MM.1S (cell line): Measurements from ENCODE around the gene TIMP2.
"Not testable (repeated sequence)": the region's sequence is repeated elsewhere in the genome, so short reads cannot be mapped to it uniquely, and the experiment has no call there.

Source experiments
- DNase-seq: peaks from one replicate; pipeline ENCODE4 v3.0.0-alpha.2; 2015
- H2AFZ ChIP-seq: fragments of 300-600 bp; sonication (generic); 2 replicates; pipeline ENCODE4 v1.6.0; 2016; ENCODE audit warnings: antibody characterized with exemption, low read length
- H3F3A ChIP-seq: fragments of 300-600 bp; sonication (generic); 2 replicates; pipeline ENCODE4 v1.6.1; 2016; ENCODE audit warnings: mild to moderate bottlenecking, antibody characterized with exemption, low read length, moderate library complexity, mixed read lengths; ENCODE audit not compliant: insufficient read depth
- H3K27ac ChIP-seq: fragments of 300-600 bp; sonication (generic); 2 replicates; pipeline ENCODE4 v1.5.1; 2016; ENCODE audit warnings: mild to moderate bottlenecking, low read length
- H3K27me3 ChIP-seq: fragments of 300-600 bp; sonication (generic); replicated peaks from 2 replicates; pipeline ENCODE4 v1.6.0; 2016; ENCODE audit warnings: low read length; ENCODE audit not compliant: insufficient read depth
- H3K36me3 ChIP-seq: fragments of 300-600 bp; sonication (generic); replicated peaks from 2 replicates; pipeline ENCODE4 v1.6.1; 2016; ENCODE audit warnings: mild to moderate bottlenecking, low read length, mixed read lengths; ENCODE audit not compliant: insufficient read depth
- H3K4me1 ChIP-seq: fragments of 300-600 bp; sonication (generic); 2 replicates; pipeline ENCODE4 v1.6.1; 2016; ENCODE audit warnings: low read length, mixed read lengths
- H3K4me2 ChIP-seq: fragments of 300-600 bp; sonication (generic); 2 replicates; pipeline ENCODE4 v1.6.0; 2016; ENCODE audit warnings: low read depth, low read length
- H3K4me3 ChIP-seq: fragments of 300-600 bp; sonication (generic); 2 replicates; pipeline ENCODE4 v1.5.1; 2016; ENCODE audit warnings: low read length, mixed read lengths
- H3K79me2 ChIP-seq: fragments of 300-600 bp; sonication (generic); 2 replicates; pipeline ENCODE4 v1.6.1; 2016; ENCODE audit warnings: mixed run types, low read length, mixed read lengths
- H3K9ac ChIP-seq: fragments of 300-600 bp; sonication (generic); 2 replicates; pipeline ENCODE4 v1.6.1; 2016; ENCODE audit warnings: low read length, mixed read lengths
- H3K9me2 ChIP-seq: fragments of 300-600 bp; sonication (generic); replicated peaks from 2 replicates; pipeline ENCODE4 v1.6.1; 2016; ENCODE audit warnings: mild to moderate bottlenecking, low read length, mixed read lengths; ENCODE audit not compliant: insufficient read depth
- H3K9me3 ChIP-seq: fragments of 300-600 bp; sonication (generic); replicated peaks from 2 replicates; pipeline ENCODE4 v1.6.1; 2016; ENCODE audit warnings: mild to moderate bottlenecking, low read length, mixed read lengths; ENCODE audit not compliant: insufficient read depth
- H4K20me1 ChIP-seq: fragments of 300-600 bp; sonication (generic); 2 replicates; pipeline ENCODE4 v1.6.1; 2016; ENCODE audit warnings: mild to moderate bottlenecking, low read length, moderate library complexity, mixed read lengths; ENCODE audit not compliant: insufficient read depth
- CTCF ChIP-seq: fragments of 300-600 bp; sonication (generic); IDR thresholded peaks from 2 replicates; pipeline ENCODE4 v1.5.1; 2016; ENCODE audit warnings: antibody characterized with exemption, low read length, mixed read lengths
- EZH2 ChIP-seq: fragments of 300-600 bp; sonication (generic); optimal IDR thresholded peaks from 2 replicates; pipeline ENCODE3; 2017; ENCODE audit warnings: low read depth, mild to moderate bottlenecking, antibody characterized with exemption, low read length, mixed read lengths
- EZH2phosphoT487 ChIP-seq: fragments of 300-600 bp; sonication (generic); IDR thresholded peaks from 2 replicates; pipeline ENCODE4 v1.6.1; 2018; ENCODE audit warnings: antibody characterized with exemption, low read length

TIMP2 gene

GRCh38 chr17:78892062-78892456, 33.1 kb downstream of the TIMP2 start:
- Histone ChIP-seq H3K9me2 (no peaks in the 10 kb centered on the region), H3K4me3 (peak overlapping the region; percentile 54), H3K36me3 (no peaks in the 10 kb centered on the region), H3K9me3 (no peaks in the 10 kb centered on the region), H4K20me1 (no peaks in the 10 kb centered on the region), H3K4me2 (peak overlapping the region; percentile 84), H3K27me3 (no peaks in the 10 kb centered on the region), H3K79me2 (peaks cover 82% of the 10 kb centered on the region), H3K9ac (peak overlapping the region; percentile 86), H3F3A (peaks cover 53% of the 10 kb centered on the region), H2AFZ (no peak overlapping the region), H3K27ac (peak overlapping the region; percentile 97), H3K4me1 (peaks cover 53% of the 10 kb centered on the region)
- TF ChIP-seq EZH2phosphoT487 (no peak), CTCF (no peak), EZH2 (no peak)
- no peak for DNase-seq

GRCh38 chr17:78891406-78892061, 33.7 kb downstream of the TIMP2 start:
- peak overlapping the region; percentile 86 for H3K9ac ChIP-seq
- H2AFZ ChIP-seq = no peak overlapping the region
- H4K20me1 ChIP-seq = no peaks in the 10 kb centered on the region

GRCh38 chr17:78890498-78890897, 34.7 kb downstream of the TIMP2 start:
- peak; percentile 98 for DNase-seq
- H3K79me2 ChIP-seq = peaks cover 82% of the 10 kb centered on the region
- no peaks in the 10 kb centered on the region for H3K36me3 ChIP-seq
- H4K20me1 ChIP-seq = no peaks in the 10 kb centered on the region
- H3K4me3 ChIP-seq = peak overlapping the region; percentile 54
- H3K9ac ChIP-seq = peak overlapping the region; percentile 86
- H2AFZ ChIP-seq = no peak overlapping the region
- no peaks in the 10 kb centered on the region for H3K27me3 ChIP-seq
- H3F3A ChIP-seq = peaks cover 53% of the 10 kb centered on the region
- no peak for TF ChIP-seq EZH2phosphoT487
- peak overlapping the region; percentile 84 for H3K4me2 ChIP-seq
- no peaks in the 10 kb centered on the region for H3K9me2 ChIP-seq
- H3K27ac ChIP-seq = peak overlapping the region; percentile 97
- peaks cover 53% of the 10 kb centered on the region for H3K4me1 ChIP-seq
- no peaks in the 10 kb centered on the region for H3K9me3 ChIP-seq

More at GRCh38 chr17:78891406-78892061, 33.7 kb downstream of the TIMP2 start:
- peaks cover 53% of the 10 kb centered on the region for H3F3A ChIP-seq
- peak overlapping the region; percentile 54 for H3K4me3 ChIP-seq
- H3K27me3 ChIP-seq = no peaks in the 10 kb centered on the region
- H3K36me3 ChIP-seq = no peaks in the 10 kb centered on the region
- H3K4me1 ChIP-seq = peaks cover 53% of the 10 kb centered on the region
- peak overlapping the region; percentile 84 for H3K4me2 ChIP-seq
- no peak for TF ChIP-seq EZH2phosphoT487
- TF ChIP-seq CTCF = no peak
- TF ChIP-seq EZH2 = no peak
- no peaks in the 10 kb centered on the region for H3K9me3 ChIP-seq
- H3K27ac ChIP-seq = peak overlapping the region; percentile 97
- DNase-seq = peak; percentile 77
- no peaks in the 10 kb centered on the region for H3K9me2 ChIP-seq
- peaks cover 82% of the 10 kb centered on the region for H3K79me2 ChIP-seq

GRCh38 chr17:78890096-78890495, 35.1 kb downstream of the TIMP2 start:
- peak overlapping the region; percentile 84; the same call in 1 of the 2 replicates for H3K4me2 ChIP-seq
- H3K36me3 ChIP-seq, H3K9me3 ChIP-seq, DNase-seq, H2AFZ ChIP-seq, H3K27me3 ChIP-seq, H3K9me2 ChIP-seq, H4K20me1 ChIP-seq: not testable (repeated sequence)
- H3F3A ChIP-seq = peaks cover 53% of the 10 kb centered on the region
- H3K4me1 ChIP-seq = peaks cover 49% of the 10 kb centered on the region
- peak overlapping the region; percentile 97 for H3K27ac ChIP-seq
- H3K4me3 ChIP-seq = peak overlapping the region; percentile 37; the same call in 1 of the 2 replicates
- peaks cover 82% of the 10 kb centered on the region for H3K79me2 ChIP-seq
- peak overlapping the region; percentile 86 for H3K9ac ChIP-seq
